Middle frontal gyrus (tissue), 1 donor: Measurements from ENCODE around the gene ZNF804B.

ENCODE experiments used
- DNase-seq: peaks from one replicate; pipeline ENCODE4 v3.0.0-alpha.2; 2015; ENCODE audit warnings: low spot score; ENCODE audit errors: extremely low spot score

Gene ZNF804B

GRCh38 chr7:88835147-88835728, 75.7 kb downstream of the ZNF804B start:
- DNase-seq: no peak

GRCh38 chr7:88842201-88842600, 82.7 kb downstream of the ZNF804B start:
- DNase-seq: no peak

- no peak for DNase-seq
These were observed 85.6 kb downstream of the ZNF804B start for GRCh38 chr7:88845091-88845490.

GRCh38 chr7:88851220-88851619, 91.7 kb downstream of the ZNF804B start:
- no peak for DNase-seq

GRCh38 chr7:88859288-88859687, 99.8 kb downstream of the ZNF804B start:
- DNase-seq: no peak

GRCh38 chr7:88866265-88866863, 106.9 kb downstream of the ZNF804B start:
- DNase-seq: no peak

GRCh38 chr7:88867158-88867557, 107.7 kb downstream of the ZNF804B start:
- no peak for DNase-seq

GRCh38 chr7:88868456-88868855, 109.0 kb downstream of the ZNF804B start:
- DNase-seq: no peak

- no peak for DNase-seq
These were observed 121.6 kb downstream of the ZNF804B start for GRCh38 chr7:88881136-88881535.

- DNase-seq: no peak
These were observed 125.6 kb downstream of the ZNF804B start for GRCh38 chr7:88885131-88885530.

- DNase-seq: no peak
These were observed 129.2 kb downstream of the ZNF804B start for GRCh38 chr7:88888684-88889083.

- peak; percentile 24 for DNase-seq
These were observed 151.0 kb downstream of the ZNF804B start for GRCh38 chr7:88910516-88910915.

GRCh38 chr7:88912852-88913251, 153.4 kb downstream of the ZNF804B start:
- DNase-seq: no peak

- no peak for DNase-seq
These were observed 156.1 kb downstream of the ZNF804B start for GRCh38 chr7:88915615-88916014.

GRCh38 chr7:88919478-88920131, 160.1 kb downstream of the ZNF804B start:
- no peak for DNase-seq

GRCh38 chr7:88922944-88923343, 163.4 kb downstream of the ZNF804B start:
- no peak for DNase-seq

- no peak for DNase-seq
These were observed 168.8 kb downstream of the ZNF804B start for GRCh38 chr7:88928276-88928675.

GRCh38 chr7:88929719-88930118, 170.2 kb downstream of the ZNF804B start:
- DNase-seq: no peak

- no peak for DNase-seq
These were observed 173.8 kb downstream of the ZNF804B start for GRCh38 chr7:88933285-88933684.

GRCh38 chr7:88942815-88943501, 183.5 kb downstream of the ZNF804B start:
- DNase-seq: no peak

GRCh38 chr7:88951826-88952225, 192.3 kb downstream of the ZNF804B start:
- no peak for DNase-seq

- DNase-seq: no peak
These were observed 204.9 kb downstream of the ZNF804B start for GRCh38 chr7:88964418-88964817.
